ENCODE results near the gene CTU2.

DNA sequence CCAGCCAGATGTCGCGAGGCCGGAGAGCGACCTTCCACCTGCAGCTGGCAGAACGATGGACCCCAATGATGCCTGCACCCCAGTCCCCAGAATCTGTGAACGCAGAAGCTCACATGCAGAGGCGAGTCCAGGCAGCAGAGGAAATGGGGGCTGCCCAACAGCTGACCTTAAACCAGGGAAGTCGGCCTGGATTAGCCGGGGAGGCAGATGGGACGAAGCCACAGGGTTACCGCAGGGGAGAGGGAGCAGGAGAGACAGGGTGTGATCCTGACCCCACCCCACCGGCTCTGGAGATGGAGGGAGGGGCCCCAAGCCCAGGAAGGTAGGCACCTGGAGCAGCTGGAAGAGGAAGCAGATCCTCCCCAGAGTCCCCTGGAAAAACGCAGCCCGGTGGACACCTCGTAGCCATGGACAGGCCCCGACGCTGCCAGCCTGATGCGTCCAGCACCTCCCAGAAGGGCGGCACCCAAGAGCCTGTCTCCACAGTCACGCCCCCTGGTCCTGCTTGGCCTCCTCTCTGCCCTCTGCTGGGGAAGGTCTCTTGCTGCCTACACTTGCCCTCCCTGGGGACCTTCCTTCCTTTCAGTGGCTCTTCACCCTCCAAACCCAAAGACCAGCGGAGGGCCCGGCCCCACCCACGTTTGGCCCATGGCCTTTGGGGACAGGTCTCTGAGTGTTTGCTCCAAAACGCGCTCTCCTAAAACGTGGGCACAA is 41.4 kb downstream of the CTU2 start:
- TF ChIP-seq, protein P1, sequence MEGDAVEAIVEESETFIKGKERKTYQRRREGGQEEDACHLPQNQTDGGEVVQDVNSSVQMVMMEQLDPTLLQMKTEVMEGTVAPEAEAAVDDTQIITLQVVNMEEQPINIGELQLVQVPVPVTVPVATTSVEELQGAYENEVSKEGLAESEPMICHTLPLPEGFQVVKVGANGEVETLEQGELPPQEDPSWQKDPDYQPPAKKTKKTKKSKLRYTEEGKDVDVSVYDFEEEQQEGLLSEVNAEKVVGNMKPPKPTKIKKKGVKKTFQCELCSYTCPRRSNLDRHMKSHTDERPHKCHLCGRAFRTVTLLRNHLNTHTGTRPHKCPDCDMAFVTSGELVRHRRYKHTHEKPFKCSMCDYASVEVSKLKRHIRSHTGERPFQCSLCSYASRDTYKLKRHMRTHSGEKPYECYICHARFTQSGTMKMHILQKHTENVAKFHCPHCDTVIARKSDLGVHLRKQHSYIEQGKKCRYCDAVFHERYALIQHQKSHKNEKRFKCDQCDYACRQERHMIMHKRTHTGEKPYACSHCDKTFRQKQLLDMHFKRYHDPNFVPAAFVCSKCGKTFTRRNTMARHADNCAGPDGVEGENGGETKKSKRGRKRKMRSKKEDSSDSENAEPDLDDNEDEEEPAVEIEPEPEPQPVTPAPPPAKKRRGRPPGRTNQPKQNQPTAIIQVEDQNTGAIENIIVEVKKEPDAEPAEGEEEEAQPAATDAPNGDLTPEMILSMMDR (IDR thresholded peaks at IDR 0.05) = no peak
- TF ChIP-seq POLR2A (IDR thresholded peaks at IDR 0.05) = no peak
